A549 (cell line): ENCODE data around the gene ELP5. TPM values are rescaled to one million over a fixed set of nuclear protein-coding genes. Genes with fewer than 3 reads are reported as not detected.

Source experiments
- ATAC-seq, 2 experiments: fragments of 200-7000 bp in 1 of 2; fragments of >200 bp in 1 of 2; cut with Nextera tagmentation in 1 of 2; cut with Tn5 transposase in 1 of 2; 3 replicates each; pipeline versions ENCODE4 v1.8.0 to v1.9.1; 2018 to 2020; ENCODE audit warnings: mild to moderate bottlenecking in 1 of 2, moderate library complexity in 1 of 2
- CTCF ChIA-PET: fragments of 300-600 bp; sonication (Branson Sonifier 250); formaldehyde crosslinking; extraction: SDS; loops from one replicate; lab custom pipeline; 2021; ENCODE audit warnings: antibody characterized with exemption, inconsistent platforms; lab: Yijun Ruan, JAX
- POLR2A ChIA-PET: fragments of 350-600 bp; formaldehyde crosslinking; extraction: SDS; loops from one replicate; lab custom pipeline; 2021; ENCODE audit warnings: antibody characterized with exemption, inconsistent platforms; lab: Yijun Ruan, JAX
- DNase-seq, 2 experiments: peaks; one replicate each; pipeline versions ENCODE4 v3.0.0 to v3.0.0-alpha.2; 2011 to 2016; ENCODE audit warnings: low read depth in 1 of 2, low spot score in 1 of 2
- FAIRE-seq: peaks from 2 replicates; lab custom pipeline; 2011; peaks lifted over from hg19 to GRCh38; lab: Jason Lieb, UNC
- H3K27ac ChIP-seq, 2 experiments: fragments of >200 bp; sonication (Bioruptor Twin); formaldehyde crosslinking; 3 replicates each; pipeline ENCODE4 v1.5.1; 2016 to 2017
- H3K4me1 ChIP-seq: fragments of >200 bp; sonication (Bioruptor Twin); formaldehyde crosslinking; 3 replicates; pipeline ENCODE4 v1.6.1; 2016
- H3K4me2 ChIP-seq: fragments of >200 bp; sonication (Bioruptor Twin); formaldehyde crosslinking; 3 replicates; pipeline ENCODE4 v1.6.1; 2016
- H3K4me3 ChIP-seq: fragments of >200 bp; sonication (Bioruptor Twin); formaldehyde crosslinking; 3 replicates; pipeline ENCODE4 v1.5.1; 2016
- H3K9me3 ChIP-seq: fragments of >200 bp; sonication (Bioruptor Twin); formaldehyde crosslinking; 3 replicates; pipeline ENCODE4 v1.6.1; 2016
- CBX2 ChIP-seq: fragments of 200-600 bp; sonication (generic); IDR thresholded peaks from 2 replicates; pipeline ENCODE4 v1.6.1; 2016; ENCODE audit warnings: low read depth, mild to moderate bottlenecking, borderline replicate concordance
- CHD2 ChIP-seq: fragments of 150-350 bp; IDR thresholded peaks from 2 replicates; pipeline ENCODE4 v1.6.1; 2014; ENCODE audit warnings: low read length; ENCODE audit not compliant: partially characterized antibody
- E2F6 ChIP-seq: IDR thresholded peaks from 2 replicates; pipeline ENCODE4 v1.6.1; 2012; ENCODE audit warnings: low read depth, borderline replicate concordance
- EHF ChIP-seq: fragments of 250-450 bp; sonication (Bioruptor Pico); IDR thresholded peaks from 2 replicates; pipeline ENCODE4 v1.5.0; 2020; ENCODE audit warnings: mild to moderate bottlenecking
- EP300 ChIP-seq, 2 experiments: fragments of >200 bp; sonication (Bioruptor Twin); formaldehyde crosslinking; IDR thresholded peaks; 2 replicates in 1 of 2; 3 replicates in 1 of 2; pipeline ENCODE4 v1.6.1; 2016 to 2017
- ESRRA ChIP-seq: fragments of 150-350 bp; IDR thresholded peaks from 2 replicates; pipeline ENCODE4 v1.6.1; 2014; ENCODE audit warnings: mild to moderate bottlenecking, low read length, borderline replicate concordance
- FOSL2 ChIP-seq, 2 experiments: fragments of 450-650 bp in 1 of 2; fragments of >200 bp in 1 of 2; sonication (Bioruptor Twin) in 1 of 2; formaldehyde crosslinking; IDR thresholded peaks; 2 replicates each; pipeline versions ENCODE4 v1.5.0 to v1.6.1; 2016 to 2020; ENCODE audit warnings: mild to moderate bottlenecking in 1 of 2, moderate library complexity in 1 of 2
- HDAC2 ChIP-seq: fragments of 200-600 bp; sonication (generic); IDR thresholded peaks from 2 replicates; pipeline ENCODE4 v1.6.1; 2016
- HES2 ChIP-seq: fragments of >200 bp; sonication (Bioruptor Twin); formaldehyde crosslinking; IDR thresholded peaks from 2 replicates; pipeline ENCODE4 v1.6.1; 2016
- HEYL ChIP-seq: fragments of 250-450 bp; sonication (Bioruptor Pico); IDR thresholded peaks from 2 replicates; pipeline ENCODE4 v1.8.0; 2021; ENCODE audit warnings: mild to moderate bottlenecking, moderate library complexity
- HOXA7 ChIP-seq: fragments of 250-450 bp; sonication (Bioruptor Pico); IDR thresholded peaks from 2 replicates; pipeline ENCODE4 v1.5.0; 2020; ENCODE audit warnings: mild to moderate bottlenecking, moderate library complexity
- JUN ChIP-seq, 2 experiments: fragments of >200 bp; sonication (Bioruptor Twin); formaldehyde crosslinking; IDR thresholded peaks; 2 replicates in 1 of 2; 3 replicates in 1 of 2; pipeline ENCODE4 v1.6.1; 2016 to 2017
- KDM5A ChIP-seq: fragments of 200-600 bp; sonication (generic); IDR thresholded peaks from 2 replicates; pipeline ENCODE4 v1.6.1; 2016; ENCODE audit warnings: antibody characterized with exemption, mild to moderate bottlenecking
- MAFK ChIP-seq: fragments of 450-650 bp; IDR thresholded peaks from 2 replicates; pipeline ENCODE4 v1.6.1; 2014; ENCODE audit not compliant: partially characterized antibody
- POLR2A ChIP-seq: IDR thresholded peaks from 2 replicates; pipeline ENCODE4 v1.6.1; 2012; ENCODE audit warnings: mild to moderate bottlenecking, low read length
- RAD21 ChIP-seq, 2 experiments: fragments of >200 bp in 1 of 2; sonication (Bioruptor Twin) in 1 of 2; formaldehyde crosslinking in 1 of 2; IDR thresholded peaks in 1 of 2; conservative IDR thresholded peaks in 1 of 2; 2 replicates in 1 of 2; 3 replicates in 1 of 2; pipeline ENCODE4 v1.6.1; 2012 to 2018; ENCODE audit warnings: inconsistent platforms in 1 of 2
- RCOR1 ChIP-seq: fragments of 150-350 bp; IDR thresholded peaks from 2 replicates; pipeline ENCODE4 v1.6.1; 2014; ENCODE audit warnings: antibody characterized with exemption, low read length, low read depth
- TFCP2L1 ChIP-seq: fragments of 250-450 bp; sonication (Bioruptor Pico); IDR thresholded peaks from 2 replicates; pipeline ENCODE4 v1.5.0; 2021; ENCODE audit warnings: mild to moderate bottlenecking
- ZFP36 ChIP-seq: fragments of 450-650 bp; IDR thresholded peaks from 2 replicates; pipeline ENCODE4 v1.6.1; 2014; ENCODE audit warnings: borderline replicate concordance; ENCODE audit not compliant: partially characterized antibody
- ZNF302 ChIP-seq: fragments of 250-450 bp; sonication (Bioruptor Pico); IDR thresholded peaks from 2 replicates; pipeline ENCODE4 v1.9.0; 2021; ENCODE audit warnings: inconsistent platforms, mild to moderate bottlenecking, moderate library complexity
- ZSCAN20 ChIP-seq: fragments of 250-450 bp; sonication (Bioruptor Pico); IDR thresholded peaks from 2 replicates; pipeline ENCODE4 v1.8.0; 2022; ENCODE audit warnings: mild to moderate bottlenecking, moderate library complexity
- WGBS: methylation state at CpG from one replicate; pipeline ENCODE4 v1.1.6; 2017; ENCODE audit errors: missing lambda C conversion rate; 5-methylcytosine and 5-hydroxymethylcytosine counted together
- polyA plus RNA-seq, 4 experiments: library from polyadenylated mRNA; depleted of rRNA in 3 of 4; stranded (reverse); fragments of >200 nt; fragmentation: RNase III in 1 of 4; extraction: RNeasy Plus Mini Kit Qiagen cat#74134 plus additional on column Dnase treatment in 1 of 4; gene quantifications; 2 replicates in 3 of 4; 3 replicates in 1 of 4; pipeline ENCODE4 v1.2.3, GENCODE V29; 2011 to 2017
- TF ChIP-seq, protein P1 (sequence below): fragments of >200 bp; sonication (Bioruptor Twin); formaldehyde crosslinking; IDR thresholded peaks from 3 replicates; pipeline ENCODE4 v1.6.1; 2016

The ELP5 gene
- polyA plus RNA-seq, 2 of the 4 experiments (the other 2 are of a cell fraction), result 92.1 to 133 TPM

DNA sequence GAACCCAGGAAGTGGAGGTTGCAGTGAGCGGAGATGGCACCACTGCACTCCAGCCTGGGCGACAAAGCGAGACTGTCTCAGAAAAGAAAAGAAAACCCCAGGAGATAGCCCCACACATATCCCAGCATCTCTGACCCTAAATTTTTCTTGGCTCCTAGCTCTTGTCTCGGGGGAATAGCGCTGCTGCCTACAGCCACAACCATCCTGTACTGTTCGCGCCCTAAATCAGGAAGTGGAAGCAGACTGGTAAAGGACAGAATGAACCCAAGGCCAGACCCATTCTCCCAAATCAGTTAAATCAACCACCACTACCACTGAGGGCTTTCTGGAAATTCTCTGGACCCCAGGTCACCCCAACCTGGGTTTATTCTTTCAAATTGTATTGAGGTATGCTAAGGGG, 2.2 kb upstream of the ELP5 start:
- POLR2A ChIA-PET, result no interaction called here
- CTCF ChIA-PET, result interaction anchor here (0.8 to 4.6 kb wide), 8 partner anchors 10 to 204 kb away, joined by 3 to 29 read pairs (median 4); partner anchors contain the start of gene SLC2A4
- 92% methylated on average over 7 of the region's 7 CpGs for WGBS
- H3K27ac ChIP-seq, result peak overlapping the region; percentile 96 to 99; a peak in 5 of 6 replicates
- H3K9me3 ChIP-seq, result no peaks in the 10 kb centered on the region
- ATAC-seq, result no peak
- DNase-seq, result no peak
- H3K4me2 ChIP-seq, result peak overlapping the region; percentile 93
- no peak for FAIRE-seq
- peaks cover 28% of the 10 kb centered on the region for H3K4me1 ChIP-seq
- TF ChIP-seq RAD21 (conservative IDR thresholded peaks at IDR 0.05 in 1 of 2, IDR thresholded peaks at IDR 0.05 in 1 of 2) (no peak), EHF (CRISPR knock-in tag) (no peak), E2F6 (no peak)
- peak overlapping the region; percentile 99 for H3K4me3 ChIP-seq

- ATAC-seq (peak; percentile 26 to 28), FAIRE-seq (no peak), DNase-seq (no peak)
- peak overlapping the region; percentile 99 for H3K4me3 ChIP-seq
- TF ChIP-seq, protein P1, sequence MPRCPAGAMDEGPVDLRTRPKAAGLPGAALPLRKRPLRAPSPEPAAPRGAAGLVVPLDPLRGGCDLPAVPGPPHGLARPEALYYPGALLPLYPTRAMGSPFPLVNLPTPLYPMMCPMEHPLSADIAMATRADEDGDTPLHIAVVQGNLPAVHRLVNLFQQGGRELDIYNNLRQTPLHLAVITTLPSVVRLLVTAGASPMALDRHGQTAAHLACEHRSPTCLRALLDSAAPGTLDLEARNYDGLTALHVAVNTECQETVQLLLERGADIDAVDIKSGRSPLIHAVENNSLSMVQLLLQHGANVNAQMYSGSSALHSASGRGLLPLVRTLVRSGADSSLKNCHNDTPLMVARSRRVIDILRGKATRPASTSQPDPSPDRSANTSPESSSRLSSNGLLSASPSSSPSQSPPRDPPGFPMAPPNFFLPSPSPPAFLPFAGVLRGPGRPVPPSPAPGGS, result no peak
- TF ChIP-seq ZFP36 (no peak), ESRRA (no peak), MAFK (no peak), ZSCAN20 (CRISPR knock-in tag) (no peak), HOXA7 (CRISPR knock-in tag) (no peak), CBX2 (no peak), EP300 (IDR thresholded peaks at IDR 0.05) (no peak), CHD2 (no peak), HES2 (no peak)
- H3K9me3 ChIP-seq, result no peaks in the 10 kb centered on the region
- peak overlapping the region; percentile 96 to 99 for H3K27ac ChIP-seq
- WGBS, result 4% methylated on average over 29 of the region's 55 CpGs
- CTCF ChIA-PET, result interaction anchor here (0.7 to 4.6 kb wide), 8 partner anchors 10 to 205 kb away, joined by 3 to 29 read pairs (median 6); partner anchors contain the start of gene GABARAP
- H3K4me1 ChIP-seq, result peaks cover 28% of the 10 kb centered on the region
- POLR2A ChIA-PET, result interaction anchor here (0.6 to 2.0 kb wide), 4 partner anchors 8 to 30 kb away, joined by 3 to 15 read pairs (median 5); partner anchors contain the start of genes GABARAP, PHF23 and SLC2A4
- peak overlapping the region; percentile 93 for H3K4me2 ChIP-seq
Measured at GRCh38 chr17:7250695-7251627, 1.1 kb upstream of the ELP5 start.

DNA sequence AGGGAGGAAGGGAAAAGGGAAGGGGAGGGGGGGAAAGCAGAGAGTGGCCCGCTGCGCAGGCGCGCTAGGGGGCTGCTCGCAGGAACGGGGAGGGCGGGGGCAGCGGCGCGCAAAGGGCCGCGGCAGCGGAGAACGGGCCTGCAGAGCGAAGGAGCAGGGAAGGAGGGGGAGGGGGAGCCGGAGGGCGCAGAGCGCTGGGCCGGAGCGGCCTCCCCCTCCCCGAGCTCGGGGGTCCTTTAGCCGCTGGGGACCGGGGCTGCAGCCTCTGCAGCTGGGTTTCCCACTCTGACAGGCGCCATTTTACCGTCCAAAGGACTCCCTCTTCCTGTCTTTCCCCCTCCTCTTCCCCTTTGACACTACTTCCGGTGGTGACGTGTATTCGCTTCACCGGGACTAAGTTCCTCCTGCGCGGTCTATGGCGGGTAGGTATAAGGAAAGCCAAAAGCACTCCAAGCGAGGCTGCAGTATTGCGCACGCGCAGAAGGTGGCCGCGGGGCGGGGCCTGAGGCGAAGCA, 297 bp upstream of the ELP5 start, which contains the start of gene CTDNEP1:
Gene CTDNEP1, minus strand, starts transcription at position 74 of the 515 bp plus-strand sequence. CDS start 438 bp downstream, outside the sequence.
- ChIA-PET POLR2A (interaction anchor here (0.6 to 2.0 kb wide), 4 partner anchors 9 to 29 kb away, joined by 3 to 15 read pairs (median 5); partner anchors contain the start of genes GABARAP, PHF23 and SLC2A4), CTCF (interaction anchor here (1.6 to 4.6 kb wide), 5 partner anchors 10 to 45 kb away, joined by 4 to 29 read pairs (median 6); partner anchors contain the start of gene GABARAP)
- H3K4me2 ChIP-seq, result peak within 1 kb of the TSS; percentile 96
- peak; percentile 99 to 100 for DNase-seq
- WGBS, result 0% methylated on average over 26 of the region's 41 CpGs
- H3K4me1 ChIP-seq, result peaks cover 28% of the 10 kb centered on the region
- TF ChIP-seq KDM5A (peak; percentile 99), RCOR1 (no peak; the same call in 1 of the 2 replicates), TFCP2L1 (CRISPR knock-in tag) (0 out of 2 replicates have a peak, but pooled peaks have one; percentile 42), HEYL (CRISPR knock-in tag) (no peak), ZNF302 (CRISPR knock-in tag) (no peak), POLR2A (peak; percentile 60), JUN (IDR thresholded peaks at IDR 0.05) (peak; percentile 89 to 90; a peak in 4 of 5 replicates), FOSL2 (IDR thresholded peaks at IDR 0.05) (no peak), FOSL2 (CRISPR knock-in tag; IDR thresholded peaks at IDR 0.05) (0 out of 2 replicates have a peak, but pooled peaks have one; percentile 64), HDAC2 (peak; percentile 95; the same call in 1 of the 2 replicates)
- TF ChIP-seq, protein P1, result peak; percentile 44; the same call in 2 of the 3 replicates
- ATAC-seq, result peak; percentile 95 to 97
- H3K27ac ChIP-seq, result peak within 1 kb of the TSS; percentile 96 to 99
- no peaks in the 10 kb centered on the region for H3K9me3 ChIP-seq
- peak; percentile 99 for FAIRE-seq
- peak within 1 kb of the TSS; percentile 99 for H3K4me3 ChIP-seq
